Cardiac septum (tissue), 1 donor: ENCODE data around the gene TXLNB. TPM values are rescaled to one million over a fixed set of nuclear protein-coding genes. Genes with fewer than 3 reads are reported as not detected.

Experiments used
- DNase-seq: peaks from one replicate; pipeline ENCODE4 v3.0.0-alpha.2; 2020; ENCODE audit warnings: low spot score
- intact Hi-C: fragments of 100-400 bp; cut with DNase I; formaldehyde crosslinking; loops from one replicate; pipeline ENCODE4 v1.14.0; 2022
- total RNA-seq: library from RNA; stranded (reverse); fragmentation: NEBNext Ultra II Directional; extraction: Animal tissue kit (Norgen Biotek cat#: 25700); gene quantifications from one replicate; pipeline ENCODE4 v1.2.1, GENCODE V29; 2021
- donor health status: DM: no; HTN: no; CAD: no.

Gene TXLNB
- total RNA-seq, 1 donor from 2014 or later = 135 TPM

- DNase-seq = peak; percentile 79
- intact Hi-C loops = no loop called here
These were observed 13.6 kb downstream of the TXLNB start for GRCh38 chr6:139278190-139278589.

GRCh38 chr6:139277587-139277986 is 14.2 kb downstream of the TXLNB start:
- no peak for DNase-seq
- intact Hi-C loops = no loop called here

GRCh38 chr6:139277161-139277560 is 14.6 kb downstream of the TXLNB start:
- DNase-seq = no peak
- intact Hi-C loops = no loop called here

GRCh38 chr6:139275279-139276055 is 16.3 kb downstream of the TXLNB start:
- intact Hi-C loops = no loop called here

GRCh38 chr6:139271056-139271455 is 20.7 kb downstream of the TXLNB start:
- no peak for DNase-seq
- intact Hi-C loops = no loop called here

More at GRCh38 chr6:139275279-139276055, 16.3 kb downstream of the TXLNB start:
- no peak for DNase-seq

GRCh38 chr6:139270249-139270648 is 21.5 kb downstream of the TXLNB start:
- DNase-seq = no peak
- intact Hi-C loops = no loop called here

GRCh38 chr6:139265512-139266190 is 26.1 kb downstream of the TXLNB start:
- intact Hi-C loops = no loop called here
- DNase-seq = no peak

- intact Hi-C loops = no loop called here
- no peak for DNase-seq
These were observed 29.1 kb downstream of the TXLNB start for GRCh38 chr6:139262519-139263300.

- intact Hi-C loops = loop anchor here (10.0 kb wide), 1 partner anchor 77 kb away; no protein-coding TSS in a partner anchor
- no peak for DNase-seq
These were observed 33.9 kb downstream of the TXLNB start for GRCh38 chr6:139257821-139258398.

GRCh38 chr6:139257291-139257690 is 34.5 kb downstream of the TXLNB start:
- no peak for DNase-seq
- intact Hi-C loops = loop anchor here (10.0 kb wide), 1 partner anchor 78 kb away; no protein-coding TSS in a partner anchor

- DNase-seq = no peak
- intact Hi-C loops = loop anchor here (10.0 kb wide), 1 partner anchor 79 kb away; no protein-coding TSS in a partner anchor
These were observed 35.7 kb downstream of the TXLNB start for GRCh38 chr6:139256087-139256486.

- intact Hi-C loops = loop anchor here (5.0 to 10.0 kb wide), 2 partner anchors 38 to 81 kb away; partner anchors contain the start of gene TXLNB
These were observed 37.6 kb downstream of the TXLNB start for GRCh38 chr6:139254196-139254595.

GRCh38 chr6:139253656-139254055 is 38.1 kb downstream of the TXLNB start:
- DNase-seq = no peak
- intact Hi-C loops = loop anchor here (5.0 to 10.0 kb wide), 2 partner anchors 39 to 81 kb away; partner anchors contain the start of gene TXLNB

More at GRCh38 chr6:139254196-139254595, 37.6 kb downstream of the TXLNB start:
- no peak for DNase-seq

GRCh38 chr6:139251691-139252390 is 40.0 kb downstream of the TXLNB start:
- intact Hi-C loops = loop anchor here (5.0 to 10.0 kb wide), 2 partner anchors 40 to 83 kb away; partner anchors contain the start of gene TXLNB
- no peak for DNase-seq

- intact Hi-C loops = loop anchor here (5.0 to 10.0 kb wide), 2 partner anchors 41 to 84 kb away; partner anchors contain the start of gene TXLNB
- no peak for DNase-seq
These were observed 40.6 kb downstream of the TXLNB start for GRCh38 chr6:139251045-139251690.

GRCh38 chr6:139250296-139251044 is 41.3 kb downstream of the TXLNB start:
- intact Hi-C loops = loop anchor here (5.0 to 10.0 kb wide), 2 partner anchors 42 to 84 kb away; partner anchors contain the start of gene TXLNB
- DNase-seq = peak; percentile 83

- DNase-seq = no peak
- intact Hi-C loops = no loop called here
These were observed 42.4 kb downstream of the TXLNB start for GRCh38 chr6:139249395-139249794.
